GM23338 (cell line): ENCODE measurements around the gene NFYA. TPM values are rescaled to one million over a fixed set of nuclear protein-coding genes. Genes with fewer than 3 reads are reported as not detected.

Experiments
- ATAC-seq: fragments of 200-7000 bp; cut with Tn5 transposase; 3 replicates; pipeline ENCODE4 v1.9.1; 2020
- DNase-seq: peaks from one replicate; pipeline ENCODE4 v3.0.0-alpha.2; 2015; ENCODE audit warnings: low spot score
- H2AFZ ChIP-seq: fragments of 200-600 bp; sonication (generic); 2 replicates; pipeline ENCODE4 v1.8.0; 2016; ENCODE audit warnings: antibody characterized with exemption, mild to moderate bottlenecking, moderate library complexity
- H3F3A ChIP-seq: fragments of 200-600 bp; sonication (generic); replicated peaks from 2 replicates; pipeline ENCODE4 v1.8.0; 2017; ENCODE audit warnings: antibody characterized with exemption, mixed run types, low read depth
- H3K27ac ChIP-seq: fragments of 200-600 bp; sonication (generic); 2 replicates; pipeline ENCODE4 v1.6.1; 2016; ENCODE audit warnings: low read depth
- H3K27me3 ChIP-seq: fragments of 200-600 bp; sonication (generic); 2 replicates; pipeline ENCODE4 v1.8.0; 2016; ENCODE audit warnings: mild to moderate bottlenecking, mixed run types, moderate library complexity; ENCODE audit not compliant: insufficient read depth
- H3K36me3 ChIP-seq: fragments of 200-600 bp; sonication (generic); 2 replicates; pipeline ENCODE4 v1.8.0; 2016; ENCODE audit warnings: mild to moderate bottlenecking; ENCODE audit not compliant: insufficient read depth
- H3K4me1 ChIP-seq: fragments of 200-600 bp; sonication (generic); 2 replicates; pipeline ENCODE4 v1.8.0; 2016; ENCODE audit warnings: mild to moderate bottlenecking, moderate library complexity; ENCODE audit not compliant: insufficient read depth
- H3K4me2 ChIP-seq: fragments of 200-600 bp; sonication (generic); 2 replicates; pipeline ENCODE4 v1.7.1; 2017; ENCODE audit warnings: mixed run types
- H3K4me3 ChIP-seq: fragments of 200-600 bp; sonication (generic); 2 replicates; pipeline ENCODE4 v1.6.1; 2016; ENCODE audit warnings: mixed run types
- H3K79me2 ChIP-seq: fragments of 200-600 bp; sonication (generic); replicated peaks from 2 replicates; pipeline ENCODE4 v1.8.0; 2017; ENCODE audit warnings: mild to moderate bottlenecking; ENCODE audit not compliant: insufficient read depth
- H3K9me2 ChIP-seq: fragments of 200-600 bp; sonication (generic); 2 replicates; pipeline ENCODE4 v1.8.0; 2017; ENCODE audit not compliant: insufficient read depth
- H4K20me1 ChIP-seq: fragments of 200-600 bp; sonication (generic); replicated peaks from 2 replicates; pipeline ENCODE4 v1.8.0; 2017; ENCODE audit warnings: mild to moderate bottlenecking; ENCODE audit not compliant: insufficient read depth
- H3K27ac Mint-ChIP-seq: 2 replicates; pipeline ENCODE4 v1.8.0; 2020; ENCODE audit warnings: inconsistent platforms, mild to moderate bottlenecking, moderate library complexity, mixed read lengths
- H3K27me3 Mint-ChIP-seq: 3 replicates; pipeline ENCODE4 v1.8.0; 2022; ENCODE audit warnings: low read depth, mild to moderate bottlenecking, moderate library complexity, mixed read lengths, inconsistent platforms; ENCODE audit not compliant: insufficient read depth, poor library complexity
- H3K36me3 Mint-ChIP-seq: 3 replicates; pipeline ENCODE4 v1.8.0; 2021; ENCODE audit warnings: low read depth, mild to moderate bottlenecking, inconsistent platforms, moderate library complexity, mixed read lengths
- H3K4me1 Mint-ChIP-seq: 3 replicates; pipeline ENCODE4 v1.8.0; 2020; ENCODE audit warnings: mild to moderate bottlenecking, inconsistent platforms, mixed read lengths
- H3K4me3 Mint-ChIP-seq: 3 replicates; pipeline ENCODE4 v1.8.0; 2021; ENCODE audit warnings: moderate library complexity, mild to moderate bottlenecking, inconsistent platforms, mixed read lengths
- H3K9me3 Mint-ChIP-seq: 3 replicates; pipeline ENCODE4 v1.8.0; 2020; ENCODE audit warnings: moderate library complexity, mild to moderate bottlenecking, inconsistent platforms, mixed read lengths
- STAT1 ChIP-seq: IDR thresholded peaks from one replicate; pipeline ENCODE4 v1.6.1; 2016; ENCODE audit warnings: antibody characterized with exemption; ENCODE audit not compliant: unreplicated experiment
- ZNF114 ChIP-seq: fragments of 250-450 bp; sonication (Bioruptor Pico); IDR thresholded peaks from 2 replicates; pipeline ENCODE4 v1.5.0; 2020; ENCODE audit warnings: mild to moderate bottlenecking, moderate library complexity
- ZNF331 ChIP-seq: fragments of 250-450 bp; sonication (Bioruptor Pico); IDR thresholded peaks from 2 replicates; pipeline ENCODE4 v1.5.0; 2020; ENCODE audit warnings: low read depth, mild to moderate bottlenecking, moderate library complexity
- polyA plus RNA-seq: library from polyadenylated mRNA; unstranded; fragments of >200 nt; fragmentation: Nextera tagmentation; extraction: Ambion mirVana; gene quantifications from 2 replicates; pipeline ENCODE4 v1.2.1, GENCODE V29; 2016
- total RNA-seq: library from RNA; depleted of rRNA; stranded (reverse); fragments of >200 nt; shearing (Covaris generic); gene quantifications from 2 replicates; pipeline ENCODE4 v1.2.3, GENCODE V29; 2014
- TF ChIP-seq, protein P1 (sequence below): fragments of 250-450 bp; sonication (Bioruptor Pico); IDR thresholded peaks from 2 replicates; pipeline ENCODE4 v1.5.0; 2020; ENCODE audit warnings: mild to moderate bottlenecking, moderate library complexity

The NFYA gene
- total and polyA plus RNA-seq, 2 experiments from 2014 or later, result 10.8 to 39.1 TPM

DNA sequence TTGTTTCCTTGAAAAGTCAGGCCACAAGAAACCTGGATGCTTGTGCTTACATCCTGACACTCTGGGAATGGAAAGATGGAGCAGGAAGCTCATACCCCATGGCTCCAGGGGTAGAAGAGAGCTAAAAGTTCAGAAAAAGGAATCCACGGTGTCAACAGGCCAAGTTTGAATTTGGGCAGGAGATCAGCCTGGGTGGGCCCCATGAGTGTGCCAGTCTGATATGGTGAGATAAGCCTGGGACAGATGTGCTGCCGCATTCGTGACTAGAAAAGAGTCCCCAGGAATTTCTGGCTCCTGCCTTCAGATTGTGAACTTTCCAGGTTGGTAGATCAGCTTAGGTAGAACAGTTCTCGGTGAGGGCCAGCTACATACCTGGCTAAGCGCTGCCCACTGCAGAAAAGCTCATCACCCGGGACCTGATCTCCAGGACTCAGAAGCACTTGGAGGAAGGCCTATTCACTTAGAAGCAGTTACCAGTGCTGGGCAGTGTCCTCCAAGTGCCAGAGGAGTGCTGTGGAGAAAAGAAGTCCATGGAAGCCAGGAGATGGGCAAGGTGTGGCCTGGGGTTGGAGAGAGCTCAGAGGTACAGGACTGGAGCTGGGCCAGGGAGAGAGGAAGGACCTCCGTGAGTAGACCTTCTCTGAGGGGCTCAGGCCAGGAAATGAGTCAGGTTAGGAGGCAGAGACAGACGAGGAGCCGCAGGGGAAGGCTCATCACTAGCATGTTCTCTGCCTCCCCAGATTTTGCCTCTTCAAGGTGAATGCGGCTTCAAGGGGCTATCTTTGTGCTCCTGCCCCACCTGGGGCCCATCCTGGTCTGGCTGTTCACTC lies 30.3 kb upstream of the NFYA start, which contains the start of gene TSPO2:
TSPO2 (plus strand) TSS at position 242 of the 830 bp plus-strand sequence; CDS start at position 761, 519 bp downstream.
- TF ChIP-seq, protein P1, sequence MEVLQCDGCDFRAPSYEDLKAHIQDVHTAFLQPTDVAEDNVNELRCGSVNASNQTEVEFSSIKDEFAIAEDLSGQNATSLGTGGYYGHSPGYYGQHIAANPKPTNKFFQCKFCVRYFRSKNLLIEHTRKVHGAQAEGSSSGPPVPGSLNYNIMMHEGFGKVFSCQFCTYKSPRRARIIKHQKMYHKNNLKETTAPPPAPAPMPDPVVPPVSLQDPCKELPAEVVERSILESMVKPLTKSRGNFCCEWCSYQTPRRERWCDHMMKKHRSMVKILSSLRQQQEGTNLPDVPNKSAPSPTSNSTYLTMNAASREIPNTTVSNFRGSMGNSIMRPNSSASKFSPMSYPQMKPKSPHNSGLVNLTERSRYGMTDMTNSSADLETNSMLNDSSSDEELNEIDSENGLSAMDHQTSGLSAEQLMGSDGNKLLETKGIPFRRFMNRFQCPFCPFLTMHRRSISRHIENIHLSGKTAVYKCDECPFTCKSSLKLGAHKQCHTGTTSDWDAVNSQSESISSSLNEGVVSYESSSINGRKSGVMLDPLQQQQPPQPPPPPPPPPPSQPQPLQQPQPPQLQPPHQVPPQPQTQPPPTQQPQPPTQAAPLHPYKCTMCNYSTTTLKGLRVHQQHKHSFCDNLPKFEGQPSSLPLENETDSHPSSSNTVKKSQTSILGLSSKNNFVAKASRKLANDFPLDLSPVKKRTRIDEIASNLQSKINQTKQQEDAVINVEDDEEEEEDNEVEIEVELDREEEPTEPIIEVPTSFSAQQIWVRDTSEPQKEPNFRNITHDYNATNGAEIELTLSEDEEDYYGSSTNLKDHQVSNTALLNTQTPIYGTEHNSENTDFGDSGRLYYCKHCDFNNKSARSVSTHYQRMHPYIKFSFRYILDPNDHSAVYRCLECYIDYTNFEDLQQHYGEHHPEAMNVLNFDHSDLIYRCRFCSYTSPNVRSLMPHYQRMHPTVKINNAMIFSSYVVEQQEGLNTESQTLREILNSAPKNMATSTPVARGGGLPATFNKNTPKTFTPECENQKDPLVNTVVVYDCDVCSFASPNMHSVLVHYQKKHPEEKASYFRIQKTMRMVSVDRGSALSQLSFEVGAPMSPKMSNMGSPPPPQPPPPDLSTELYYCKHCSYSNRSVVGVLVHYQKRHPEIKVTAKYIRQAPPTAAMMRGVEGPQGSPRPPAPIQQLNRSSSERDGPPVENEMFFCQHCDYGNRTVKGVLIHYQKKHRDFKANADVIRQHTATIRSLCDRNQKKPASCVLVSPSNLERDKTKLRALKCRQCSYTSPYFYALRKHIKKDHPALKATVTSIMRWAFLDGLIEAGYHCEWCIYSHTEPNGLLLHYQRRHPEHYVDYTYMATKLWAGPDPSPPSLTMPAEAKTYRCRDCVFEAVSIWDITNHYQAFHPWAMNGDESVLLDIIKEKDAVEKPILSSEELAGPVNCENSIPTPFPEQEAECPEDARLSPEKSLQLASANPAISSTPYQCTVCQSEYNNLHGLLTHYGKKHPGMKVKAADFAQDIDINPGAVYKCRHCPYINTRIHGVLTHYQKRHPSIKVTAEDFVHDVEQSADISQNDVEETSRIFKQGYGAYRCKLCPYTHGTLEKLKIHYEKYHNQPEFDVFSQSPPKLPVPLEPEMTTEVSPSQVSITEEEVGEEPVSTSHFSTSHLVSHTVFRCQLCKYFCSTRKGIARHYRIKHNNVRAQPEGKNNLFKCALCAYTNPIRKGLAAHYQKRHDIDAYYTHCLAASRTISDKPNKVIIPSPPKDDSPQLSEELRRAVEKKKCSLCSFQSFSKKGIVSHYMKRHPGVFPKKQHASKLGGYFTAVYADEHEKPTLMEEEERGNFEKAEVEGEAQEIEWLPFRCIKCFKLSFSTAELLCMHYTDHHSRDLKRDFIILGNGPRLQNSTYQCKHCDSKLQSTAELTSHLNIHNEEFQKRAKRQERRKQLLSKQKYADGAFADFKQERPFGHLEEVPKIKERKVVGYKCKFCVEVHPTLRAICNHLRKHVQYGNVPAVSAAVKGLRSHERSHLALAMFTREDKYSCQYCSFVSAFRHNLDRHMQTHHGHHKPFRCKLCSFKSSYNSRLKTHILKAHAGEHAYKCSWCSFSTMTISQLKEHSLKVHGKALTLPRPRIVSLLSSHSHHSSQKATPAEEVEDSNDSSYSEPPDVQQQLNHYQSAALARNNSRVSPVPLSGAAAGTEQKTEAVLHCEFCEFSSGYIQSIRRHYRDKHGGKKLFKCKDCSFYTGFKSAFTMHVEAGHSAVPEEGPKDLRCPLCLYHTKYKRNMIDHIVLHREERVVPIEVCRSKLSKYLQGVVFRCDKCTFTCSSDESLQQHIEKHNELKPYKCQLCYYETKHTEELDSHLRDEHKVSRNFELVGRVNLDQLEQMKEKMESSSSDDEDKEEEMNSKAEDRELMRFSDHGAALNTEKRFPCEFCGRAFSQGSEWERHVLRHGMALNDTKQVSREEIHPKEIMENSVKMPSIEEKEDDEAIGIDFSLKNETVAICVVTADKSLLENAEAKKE (CRISPR knock-in tag), result no peak
- TF ChIP-seq ZNF114, result no peak
- H3K27me3 Mint-ChIP-seq, result peaks cover 5% of the 10 kb centered on the region
- Histone ChIP-seq H3K9me2 (no peaks in the 10 kb centered on the region), H3K79me2 (no peaks in the 10 kb centered on the region), H3K36me3 (no peaks in the 10 kb centered on the region; the same call in 1 of the 2 replicates), H3K27me3 (no peaks in the 10 kb centered on the region), H3K4me2 (no peak within 1 kb of the TSS), H3F3A (no peaks in the 10 kb centered on the region), H3K4me1 (no peaks in the 10 kb centered on the region; the same call in 1 of the 2 replicates), H3K27ac (no peak within 1 kb of the TSS), H4K20me1 (no peaks in the 10 kb centered on the region), H2AFZ (no peak within 1 kb of the TSS), H3K4me3 (no peak within 1 kb of the TSS)
- no peaks in the 10 kb centered on the region for H3K36me3 Mint-ChIP-seq
- peaks cover 10% of the 10 kb centered on the region for H3K4me1 Mint-ChIP-seq
- ATAC-seq (no peak), DNase-seq (no peak)
- no peak within 1 kb of the TSS for H3K27ac Mint-ChIP-seq
- no peak within 1 kb of the TSS for H3K4me3 Mint-ChIP-seq
- H3K9me3 Mint-ChIP-seq, result no peaks in the 10 kb centered on the region

DNA sequence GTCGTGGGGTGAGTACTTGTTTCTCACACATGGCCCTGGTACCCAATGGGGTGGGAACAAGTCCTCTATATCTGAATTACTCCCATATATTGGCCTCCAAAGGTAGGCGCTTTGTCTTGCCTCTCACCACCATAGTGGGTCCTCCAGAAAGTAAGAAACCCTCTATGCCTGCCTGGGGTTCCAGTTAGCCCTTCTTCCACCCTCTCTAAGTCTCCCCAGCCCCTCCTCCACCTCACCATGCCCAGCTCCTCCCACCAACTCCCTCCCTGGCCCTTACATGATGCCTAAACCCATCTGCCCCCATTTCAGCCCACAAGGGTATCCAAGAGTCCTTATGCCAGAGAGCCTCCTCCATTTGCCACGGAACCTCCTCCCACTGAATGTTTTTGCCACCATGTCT lies 29.6 kb upstream of the NFYA start:
- Histone ChIP-seq H3K27ac (no peak overlapping the region), H4K20me1 (no peaks in the 10 kb centered on the region), H3K9me2 (no peaks in the 10 kb centered on the region), H3K79me2 (no peaks in the 10 kb centered on the region), H3K27me3 (no peaks in the 10 kb centered on the region), H3K4me3 (no peak overlapping the region), H3K36me3 (no peaks in the 10 kb centered on the region; the same call in 1 of the 2 replicates), H3F3A (no peaks in the 10 kb centered on the region), H2AFZ (no peak overlapping the region), H3K4me1 (no peaks in the 10 kb centered on the region; the same call in 1 of the 2 replicates), H3K4me2 (no peak overlapping the region)
- Mint-ChIP-seq H3K9me3 (no peaks in the 10 kb centered on the region), H3K4me1 (peaks cover 10% of the 10 kb centered on the region), H3K4me3 (no peak overlapping the region), H3K36me3 (no peaks in the 10 kb centered on the region), H3K27me3 (peaks cover 7% of the 10 kb centered on the region), H3K27ac (no peak overlapping the region)
- DNase-seq (no peak), ATAC-seq (no peak)
- TF ChIP-seq STAT1 (no peak), ZNF331 (CRISPR knock-in tag) (no peak)
